Erythroblast (primary cell): ENCODE data around the gene VAV2.

Experiments used
- DNase-seq, 2 experiments: peaks; one replicate each; lab custom pipeline; 2025; lab: John Stamatoyannopoulos, UW
- GATA1 ChIP-seq: IDR thresholded peaks from 2 replicates; pipeline ENCODE4 v1.6.1; 2011; ENCODE audit warnings: low read depth, mild to moderate bottlenecking, control low read depth, low read length, moderate library complexity
- POLR2A ChIP-seq: IDR thresholded peaks from 2 replicates; pipeline ENCODE4 v1.6.1; 2011; ENCODE audit warnings: mild to moderate bottlenecking, low read length

Gene VAV2

GRCh38 chr9:133987446-133987788, 4.7 kb downstream of the VAV2 start:
- DNase-seq = no peak
- TF ChIP-seq POLR2A (no peak), GATA1 (no peak)

GRCh38 chr9:133986774-133987445, 5.2 kb downstream of the VAV2 start:
- TF ChIP-seq GATA1 (no peak), POLR2A (no peak)
- DNase-seq = no peak

- no peak for TF ChIP-seq GATA1
- no peak for TF ChIP-seq POLR2A
- DNase-seq = no peak
These were observed 6.1 kb downstream of the VAV2 start for GRCh38 chr9:133986061-133986460.

- no peak for TF ChIP-seq POLR2A
- TF ChIP-seq GATA1 = no peak
- DNase-seq = no peak
These were observed 9.0 kb downstream of the VAV2 start for GRCh38 chr9:133982971-133983720.

- TF ChIP-seq POLR2A = no peak
- no peak for TF ChIP-seq GATA1
- DNase-seq = no peak
These were observed 10.0 kb downstream of the VAV2 start for GRCh38 chr9:133981958-133982681.

- no peak for DNase-seq
- TF ChIP-seq POLR2A (no peak), GATA1 (no peak)
These were observed 10.6 kb downstream of the VAV2 start for GRCh38 chr9:133981589-133981957.

GRCh38 chr9:133980864-133981588, 11.1 kb downstream of the VAV2 start:
- no peak for DNase-seq
- TF ChIP-seq POLR2A (no peak), GATA1 (no peak)

- DNase-seq = no peak
- no peak for TF ChIP-seq POLR2A
- TF ChIP-seq GATA1 = no peak
These were observed 11.9 kb downstream of the VAV2 start for GRCh38 chr9:133979921-133980863.

- DNase-seq = no peak
- TF ChIP-seq POLR2A (no peak), GATA1 (no peak)
These were observed 12.7 kb downstream of the VAV2 start for GRCh38 chr9:133979273-133979920.

- no peak for DNase-seq
- no peak for TF ChIP-seq POLR2A
- no peak for TF ChIP-seq GATA1
These were observed 13.2 kb downstream of the VAV2 start for GRCh38 chr9:133978899-133979272.

GRCh38 chr9:133978226-133978898, 13.8 kb downstream of the VAV2 start:
- DNase-seq = no peak
- TF ChIP-seq POLR2A = no peak
- TF ChIP-seq GATA1 = no peak

GRCh38 chr9:133977421-133978201, 14.5 kb downstream of the VAV2 start:
- TF ChIP-seq POLR2A (no peak), GATA1 (no peak)
- no peak for DNase-seq

- DNase-seq = no peak
- TF ChIP-seq GATA1 = no peak
- no peak for TF ChIP-seq POLR2A
These were observed 15.2 kb downstream of the VAV2 start for GRCh38 chr9:133976887-133977286.
